GM18507 (cell line): ENCODE data around the gene ANKFN1.

Experiments
- DNase-seq: peaks from one replicate; pipeline ENCODE4 v3.0.0; 2011; ENCODE audit warnings: low read depth; ENCODE audit not compliant: insufficient read length; ENCODE audit errors: extremely low spot score
- FAIRE-seq: peaks from 2 replicates; lab custom pipeline; 2011; peaks lifted over from hg19 to GRCh38; lab: Jason Lieb, UNC

ANKFN1 gene

GRCh38 chr17:56152874-56153602 lies at the start of gene ANKFN1:
Gene ANKFN1 (plus strand): TSS chr17:56153475. CDS start chr17:56212668, 59,193 bp downstream.
- no peak for DNase-seq

GRCh38 chr17:56108811-56109284 lies 44.4 kb upstream of the ANKFN1 start:
- DNase-seq: peak; percentile 8
- peak; percentile 66 for FAIRE-seq

More at GRCh38 chr17:56152874-56153602, at the start of gene ANKFN1:
- FAIRE-seq: no peak

- DNase-seq (no peak), FAIRE-seq (no peak)
These were observed 43.4 kb upstream of the ANKFN1 start for GRCh38 chr17:56109836-56110235.

- no peak for DNase-seq
These were observed 42.7 kb upstream of the ANKFN1 start for GRCh38 chr17:56110463-56111135.

GRCh38 chr17:56111706-56112485 lies 41.4 kb upstream of the ANKFN1 start:
- DNase-seq: no peak
- no peak for FAIRE-seq

More at GRCh38 chr17:56110463-56111135, 42.7 kb upstream of the ANKFN1 start:
- FAIRE-seq: no peak

- FAIRE-seq (no peak), DNase-seq (no peak)
These were observed 39.8 kb upstream of the ANKFN1 start for GRCh38 chr17:56113486-56113885.

GRCh38 chr17:56114469-56114868 lies 38.8 kb upstream of the ANKFN1 start:
- no peak for FAIRE-seq

GRCh38 chr17:56119191-56119590 lies 34.1 kb upstream of the ANKFN1 start:
- FAIRE-seq (no peak), DNase-seq (no peak)

More at GRCh38 chr17:56114469-56114868, 38.8 kb upstream of the ANKFN1 start:
- no peak for DNase-seq

GRCh38 chr17:56119936-56120335 lies 33.3 kb upstream of the ANKFN1 start:
- FAIRE-seq (no peak), DNase-seq (no peak)

GRCh38 chr17:56121191-56122051 lies 31.9 kb upstream of the ANKFN1 start:
- FAIRE-seq (no peak), DNase-seq (no peak)

- DNase-seq: no peak
- FAIRE-seq: no peak
These were observed 27.1 kb upstream of the ANKFN1 start for GRCh38 chr17:56125830-56126819.

GRCh38 chr17:56130026-56130425 lies 23.2 kb upstream of the ANKFN1 start:
- no peak for FAIRE-seq

GRCh38 chr17:56130631-56131030 lies 22.6 kb upstream of the ANKFN1 start:
- FAIRE-seq (no peak), DNase-seq (no peak)

More at GRCh38 chr17:56130026-56130425, 23.2 kb upstream of the ANKFN1 start:
- DNase-seq: no peak

GRCh38 chr17:56131431-56131830 lies 21.8 kb upstream of the ANKFN1 start:
- FAIRE-seq (no peak), DNase-seq (no peak)

GRCh38 chr17:56136301-56136700 lies 17.0 kb upstream of the ANKFN1 start:
- no peak for FAIRE-seq
- no peak for DNase-seq

GRCh38 chr17:56141046-56141839 lies 12.0 kb upstream of the ANKFN1 start:
- DNase-seq (no peak), FAIRE-seq (no peak)

- FAIRE-seq: no peak
- DNase-seq: no peak
These were observed 10.9 kb upstream of the ANKFN1 start for GRCh38 chr17:56142325-56142724.
